ENCODE measurements around the gene DTL. TPM values are rescaled to one million over a fixed set of nuclear protein-coding genes. Genes with fewer than 3 reads are reported as not detected.

DTL gene
- total RNA-seq, 1 experiment from 2014 or later: 108 TPM

DNA sequence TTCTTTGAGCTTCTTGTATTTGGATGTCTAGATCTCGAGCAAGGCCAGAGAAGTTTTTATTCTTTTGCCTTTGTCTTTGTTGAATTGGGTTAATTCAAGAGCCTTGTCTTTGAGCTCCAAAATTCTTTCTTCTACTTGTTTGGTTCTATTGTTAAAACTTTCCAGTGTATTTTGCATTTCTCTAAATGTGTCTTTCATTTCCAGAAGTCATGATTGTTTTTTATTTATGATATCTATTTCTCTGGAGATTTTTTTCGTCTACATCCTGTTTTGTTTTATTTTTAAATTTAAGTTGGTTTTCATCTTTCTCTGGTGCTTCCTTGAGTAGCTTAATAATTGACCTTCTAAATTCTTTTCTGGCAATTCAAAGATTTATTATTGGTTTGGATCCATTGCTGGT lies 61.8 kb downstream of the DTL start:
- Histone ChIP-seq H3K4me3 (ENCODE audit: insufficient read depth, low read depth, low read length) (no peak overlapping the region), H3K27me3 (ENCODE audit: control insufficient read depth, insufficient read depth, low read length) (no peaks in the 10 kb centered on the region), H3K36me3 (replicated peaks; ENCODE audit: control insufficient read depth, insufficient read depth, low read length) (peaks cover 7% of the 10 kb centered on the region)
- no peak for DNase-seq

DNA sequence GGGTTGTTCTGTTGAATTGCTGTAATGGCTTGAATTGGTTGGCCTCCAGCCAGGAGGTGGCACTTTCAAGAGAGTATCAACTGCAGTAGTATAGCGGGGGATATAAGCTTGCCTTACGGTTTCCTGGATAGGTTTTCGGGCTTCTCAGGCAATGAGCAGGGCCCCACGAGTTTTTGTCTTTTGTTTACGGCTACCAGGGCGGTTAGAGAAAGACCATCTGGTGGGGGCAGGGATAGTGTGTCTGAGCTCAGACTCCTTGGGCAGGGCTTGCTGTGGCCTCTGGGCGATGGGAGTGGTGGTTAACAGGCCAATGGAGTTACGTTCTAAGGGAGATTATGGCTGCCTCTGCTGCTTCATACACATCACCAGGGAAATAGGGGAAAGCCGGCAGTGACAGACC lies 62.8 kb downstream of the DTL start:
- H3K36me3 ChIP-seq (replicated peaks; ENCODE audit: control insufficient read depth, insufficient read depth, low read length): peaks cover 8% of the 10 kb centered on the region
- DNase-seq: no peak
- no peak overlapping the region for H3K4me3 ChIP-seq (ENCODE audit: insufficient read depth, low read depth, low read length)
- H3K27me3 ChIP-seq (ENCODE audit: control insufficient read depth, insufficient read depth, low read length): no peaks in the 10 kb centered on the region

DNA sequence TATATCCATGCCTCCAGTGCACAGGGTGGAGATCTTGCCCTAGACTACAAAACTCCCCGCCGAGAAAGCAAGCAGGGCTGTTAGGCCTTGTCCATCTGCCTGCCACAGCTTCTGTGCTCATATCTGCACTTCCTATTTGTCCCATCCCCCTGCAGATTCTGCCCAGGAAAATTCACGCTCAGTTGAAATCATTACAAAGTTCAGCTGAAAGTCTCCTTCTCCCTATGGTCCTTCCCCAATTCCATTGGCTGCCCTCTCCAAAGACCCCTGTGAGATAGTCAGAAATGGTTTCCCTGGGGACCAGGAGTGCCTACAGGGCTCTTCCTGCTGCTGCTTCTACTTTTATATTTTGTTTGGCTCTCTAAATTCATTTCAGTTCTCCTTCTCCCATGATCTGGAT lies 63.2 kb downstream of the DTL start:
- no peak overlapping the region for H3K4me3 ChIP-seq (ENCODE audit: insufficient read depth, low read depth, low read length)
- H3K27me3 ChIP-seq (ENCODE audit: control insufficient read depth, insufficient read depth, low read length): no peaks in the 10 kb centered on the region
- no peak for DNase-seq
- H3K36me3 ChIP-seq (replicated peaks; ENCODE audit: control insufficient read depth, insufficient read depth, low read length): peaks cover 7% of the 10 kb centered on the region

DNA sequence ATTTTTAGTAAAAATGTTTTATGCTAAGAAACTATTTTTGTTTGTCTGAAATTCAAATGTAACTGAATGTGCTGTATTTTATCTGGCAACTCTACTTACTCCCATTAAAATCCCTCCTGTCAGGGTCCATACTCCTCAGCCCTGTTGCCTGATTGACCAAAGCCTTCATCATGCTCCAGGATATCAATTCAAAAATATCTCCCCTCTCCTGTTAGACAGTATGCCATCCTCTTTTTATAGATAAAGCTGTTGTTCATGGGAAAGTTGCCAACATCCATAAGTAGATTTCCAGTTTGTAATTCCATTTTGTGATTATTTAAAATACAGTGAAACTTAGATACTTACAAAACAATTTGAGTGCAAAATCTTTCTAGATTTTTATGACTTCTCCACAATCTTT lies 65.7 kb downstream of the DTL start:
- no peaks in the 10 kb centered on the region for H3K27me3 ChIP-seq (ENCODE audit: control insufficient read depth, insufficient read depth, low read length)
- no peak overlapping the region for H3K4me3 ChIP-seq (ENCODE audit: insufficient read depth, low read depth, low read length)
- peaks cover 7% of the 10 kb centered on the region for H3K36me3 ChIP-seq (replicated peaks; ENCODE audit: control insufficient read depth, insufficient read depth, low read length)
- no peak for DNase-seq

DNA sequence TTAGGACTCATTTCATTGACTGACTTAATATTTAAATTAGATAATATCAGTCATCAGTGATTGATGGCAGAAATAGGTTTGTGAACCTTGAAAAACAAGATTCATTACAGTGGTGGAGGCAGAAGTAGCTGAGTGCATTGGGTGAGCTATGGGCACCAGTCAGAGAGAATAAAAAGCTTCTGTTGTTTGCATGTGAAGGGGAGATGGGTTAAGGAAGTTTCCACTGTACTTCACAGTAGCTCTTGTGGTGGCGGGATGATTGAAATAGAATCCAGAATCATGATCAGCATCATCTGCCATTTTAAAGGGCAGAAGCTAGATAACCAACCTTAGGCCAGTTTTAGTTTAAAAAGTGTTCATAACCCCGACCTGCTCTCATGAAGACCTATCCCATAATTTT lies 66.2 kb downstream of the DTL start:
- H3K27me3 ChIP-seq (ENCODE audit: control insufficient read depth, insufficient read depth, low read length): no peaks in the 10 kb centered on the region
- H3K36me3 ChIP-seq (replicated peaks; ENCODE audit: control insufficient read depth, insufficient read depth, low read length): peaks cover 7% of the 10 kb centered on the region
- no peak for DNase-seq
- no peak overlapping the region for H3K4me3 ChIP-seq (ENCODE audit: insufficient read depth, low read depth, low read length)

DNA sequence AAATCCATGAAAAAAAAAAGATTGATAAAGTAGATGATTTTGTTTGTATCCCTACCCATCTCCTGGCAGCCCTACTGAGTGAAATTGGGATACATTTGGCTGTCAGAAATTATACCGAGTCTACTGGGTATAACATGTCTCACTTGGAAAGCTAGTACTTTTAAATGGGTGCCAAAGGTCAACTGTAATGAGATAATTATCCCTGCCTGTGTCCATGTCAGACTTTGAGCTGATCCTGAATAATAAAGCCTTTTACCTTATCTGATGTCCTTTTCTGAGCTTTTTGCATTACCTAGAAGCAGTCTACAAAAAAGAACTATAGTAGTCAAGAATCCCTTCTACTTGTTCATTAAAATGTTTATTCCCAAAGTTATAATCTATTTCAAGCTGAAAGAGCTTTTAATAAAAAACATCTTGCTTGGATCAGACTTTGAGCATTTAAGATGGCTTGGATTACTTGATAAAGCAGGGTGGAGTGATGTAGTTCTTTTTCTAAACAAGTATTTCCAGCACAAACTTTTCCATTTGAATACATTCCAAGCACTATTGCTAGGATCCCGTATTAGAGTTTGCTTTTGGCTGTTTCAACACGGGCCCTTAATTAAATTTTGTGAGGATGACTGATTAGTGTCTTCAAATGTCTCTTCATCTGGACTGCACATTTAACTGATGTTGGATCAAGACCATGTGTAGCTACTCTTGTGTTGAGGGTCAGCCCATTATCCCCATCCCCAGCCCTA lies 69.2 kb downstream of the DTL start:
- Histone ChIP-seq H3K27me3 (ENCODE audit: control insufficient read depth, insufficient read depth, low read length) (no peaks in the 10 kb centered on the region), H3K36me3 (replicated peaks; ENCODE audit: control insufficient read depth, insufficient read depth, low read length) (peaks cover 7% of the 10 kb centered on the region), H3K4me3 (ENCODE audit: insufficient read depth, low read depth, low read length) (no peak overlapping the region)
- DNase-seq: no peak

DNA sequence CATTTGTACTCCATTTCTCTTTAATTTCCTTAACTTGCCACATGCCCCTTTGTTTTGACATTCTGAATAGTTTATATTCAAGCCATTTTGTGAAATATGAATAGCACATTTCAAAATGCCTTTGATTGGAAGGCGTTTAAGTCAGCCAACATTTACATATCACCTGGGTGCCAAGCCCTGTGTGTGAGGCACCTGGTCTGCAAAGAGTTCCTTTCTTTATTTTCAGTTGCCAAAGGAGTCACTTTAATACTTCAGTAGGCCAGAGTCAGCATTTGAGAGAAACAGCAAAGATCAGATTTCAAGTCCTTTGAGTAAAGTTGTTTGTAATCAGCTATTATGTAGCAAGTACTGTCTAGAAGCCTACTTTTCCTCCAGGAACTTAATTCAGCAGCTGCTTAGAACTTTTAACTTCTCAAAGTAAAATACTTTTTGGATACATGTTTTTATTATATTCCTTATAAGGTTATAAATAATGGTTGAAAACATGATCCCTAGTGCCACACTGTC lies 70.8 kb downstream of the DTL start:
- H3K27me3 ChIP-seq (ENCODE audit: control insufficient read depth, insufficient read depth, low read length): no peaks in the 10 kb centered on the region
- peaks cover 4% of the 10 kb centered on the region for H3K36me3 ChIP-seq (replicated peaks; ENCODE audit: control insufficient read depth, insufficient read depth, low read length)
- peak; percentile 10 for DNase-seq
- no peak overlapping the region for H3K4me3 ChIP-seq (ENCODE audit: insufficient read depth, low read depth, low read length)

DNA sequence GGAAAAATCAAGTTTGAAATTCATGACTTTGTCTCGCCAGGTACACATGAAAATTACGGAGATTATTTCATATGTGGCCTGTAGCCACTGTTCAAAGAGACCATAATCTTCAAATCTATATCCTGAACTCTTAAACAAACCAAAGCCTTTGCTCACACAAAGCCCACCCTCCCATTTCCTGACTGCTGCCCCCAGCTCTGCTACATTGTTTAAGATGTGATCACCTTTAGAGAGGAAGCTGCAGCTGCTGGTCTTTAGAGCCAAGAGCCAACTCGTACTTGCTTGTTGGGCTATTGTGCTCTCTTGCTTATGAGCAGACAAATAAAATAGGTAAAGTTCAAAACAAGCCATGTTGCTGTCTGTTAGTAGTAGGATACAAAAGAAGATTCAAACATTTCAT lies 71.9 kb downstream of the DTL start:
- no peaks in the 10 kb centered on the region for H3K27me3 ChIP-seq (ENCODE audit: control insufficient read depth, insufficient read depth, low read length)
- H3K36me3 ChIP-seq (replicated peaks; ENCODE audit: control insufficient read depth, insufficient read depth, low read length): peaks cover 2% of the 10 kb centered on the region; the same call in 1 of the 2 replicates
- no peak overlapping the region for H3K4me3 ChIP-seq (ENCODE audit: insufficient read depth, low read depth, low read length)
- DNase-seq: no peak

DNA sequence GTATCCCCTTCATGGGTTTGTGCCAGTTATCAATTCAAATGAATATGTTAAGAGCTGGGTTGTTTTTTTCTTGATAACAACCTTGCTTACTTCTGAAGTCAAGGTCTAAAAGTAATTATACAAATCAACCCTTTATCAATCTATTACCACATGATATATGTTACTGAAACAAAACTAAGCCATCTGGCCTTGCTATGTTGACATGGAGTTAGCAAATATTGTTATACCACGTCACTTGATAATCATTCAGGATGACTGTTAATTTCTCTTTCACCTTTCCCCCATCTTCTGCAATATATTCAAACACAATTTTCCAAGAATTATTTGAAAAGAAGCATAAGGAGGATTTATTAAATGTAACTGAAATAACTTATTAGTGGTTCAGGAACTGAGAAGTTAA lies 72.6 kb downstream of the DTL start:
- Histone ChIP-seq H3K27me3 (ENCODE audit: control insufficient read depth, insufficient read depth, low read length) (no peaks in the 10 kb centered on the region), H3K4me3 (ENCODE audit: insufficient read depth, low read depth, low read length) (no peak overlapping the region), H3K36me3 (replicated peaks; ENCODE audit: control insufficient read depth, insufficient read depth, low read length) (no peaks in the 10 kb centered on the region; the same call in 1 of the 2 replicates)
- DNase-seq: no peak

DNA sequence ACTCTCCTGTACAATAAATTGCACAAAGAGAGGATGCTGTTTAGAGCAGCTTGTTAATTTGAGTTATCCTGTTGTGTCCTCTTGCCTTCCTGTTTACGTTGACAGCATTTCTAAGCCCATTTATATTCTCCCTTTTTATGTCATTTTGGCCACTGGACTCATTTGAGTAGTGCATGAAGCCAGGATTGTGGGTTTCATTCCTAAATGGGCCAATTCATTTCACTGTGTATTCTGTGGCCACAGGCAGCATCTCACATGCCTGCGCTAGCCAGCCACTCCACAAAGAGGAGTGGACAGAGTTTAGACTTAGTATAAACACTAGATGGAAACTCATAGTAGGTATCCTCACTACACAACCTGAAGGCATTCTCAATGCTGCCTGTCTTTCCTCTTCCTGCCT lies 73.4 kb downstream of the DTL start:
- Histone ChIP-seq H3K27me3 (ENCODE audit: control insufficient read depth, insufficient read depth, low read length) (no peaks in the 10 kb centered on the region), H3K36me3 (replicated peaks; ENCODE audit: control insufficient read depth, insufficient read depth, low read length) (no peaks in the 10 kb centered on the region; the same call in 1 of the 2 replicates), H3K4me3 (ENCODE audit: insufficient read depth, low read depth, low read length) (no peak overlapping the region)
- DNase-seq: no peak

DNA sequence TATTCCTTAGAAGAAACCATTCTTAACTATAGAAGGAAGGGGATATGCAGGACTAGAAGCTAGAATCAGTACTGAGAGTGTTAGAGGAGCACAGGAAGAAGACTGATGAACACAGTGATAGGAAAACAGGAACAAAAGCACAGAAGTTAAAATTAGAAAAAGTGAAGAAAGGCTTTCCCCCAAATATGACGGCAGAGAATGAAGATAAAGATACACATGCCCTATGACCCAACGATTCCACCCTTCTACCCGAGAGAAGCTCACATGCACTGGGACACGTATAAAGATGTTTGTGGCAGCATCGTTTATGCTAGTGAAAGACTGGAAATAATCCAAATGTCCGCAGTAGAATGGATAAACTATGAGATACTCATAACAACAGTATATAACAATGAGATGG lies 74.2 kb downstream of the DTL start:
- no peak overlapping the region for H3K4me3 ChIP-seq (ENCODE audit: insufficient read depth, low read depth, low read length)
- no peak for DNase-seq
- H3K36me3 ChIP-seq (replicated peaks; ENCODE audit: control insufficient read depth, insufficient read depth, low read length): no peaks in the 10 kb centered on the region; the same call in 1 of the 2 replicates
- no peaks in the 10 kb centered on the region for H3K27me3 ChIP-seq (ENCODE audit: control insufficient read depth, insufficient read depth, low read length)

DNA sequence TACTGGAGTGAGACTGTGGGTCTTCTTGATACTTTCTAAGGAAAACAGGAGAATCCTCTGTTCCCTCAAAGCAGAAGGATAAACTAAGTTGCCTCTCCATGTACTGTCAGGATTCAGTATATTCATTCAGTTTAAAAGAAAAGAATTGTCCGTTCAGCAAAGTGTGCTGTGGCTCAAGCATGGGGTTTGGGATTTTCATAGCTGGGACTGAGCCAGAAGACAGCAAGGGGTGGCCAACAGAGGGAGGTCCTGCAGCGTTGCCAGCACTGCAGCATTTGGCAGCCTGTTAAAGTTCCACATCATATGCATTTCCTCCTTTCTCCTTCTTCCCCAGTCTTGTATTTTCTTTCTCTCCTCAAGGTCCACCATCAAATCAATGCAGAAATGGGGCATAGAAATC lies 75.1 kb downstream of the DTL start:
- no peak for DNase-seq
- no peaks in the 10 kb centered on the region for H3K27me3 ChIP-seq (ENCODE audit: control insufficient read depth, insufficient read depth, low read length)
- H3K36me3 ChIP-seq (replicated peaks; ENCODE audit: control insufficient read depth, insufficient read depth, low read length): no peaks in the 10 kb centered on the region; the same call in 1 of the 2 replicates
- H3K4me3 ChIP-seq (ENCODE audit: insufficient read depth, low read depth, low read length): no peak overlapping the region

DNA sequence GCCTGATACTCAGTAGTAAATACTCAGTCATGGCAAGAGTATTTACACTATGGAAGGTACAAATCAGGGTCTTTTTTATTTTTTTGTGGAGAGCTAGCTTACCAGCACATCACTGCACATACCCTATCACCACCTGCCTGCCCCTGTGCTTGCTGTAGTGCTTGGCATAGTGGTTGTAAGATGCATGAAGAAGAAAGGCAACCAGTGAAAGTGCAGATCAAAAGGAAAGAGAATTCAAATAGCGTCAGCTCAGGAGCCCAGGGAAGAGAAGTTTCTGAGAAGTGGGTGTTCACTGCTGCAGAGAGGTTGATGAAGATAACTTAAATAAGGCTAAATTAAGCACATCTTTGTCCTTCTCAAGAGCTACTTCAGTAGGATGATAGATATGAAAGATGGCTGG lies 76.0 kb downstream of the DTL start:
- no peak for DNase-seq
- Histone ChIP-seq H3K27me3 (ENCODE audit: control insufficient read depth, insufficient read depth, low read length) (no peaks in the 10 kb centered on the region), H3K4me3 (ENCODE audit: insufficient read depth, low read depth, low read length) (no peak overlapping the region), H3K36me3 (replicated peaks; ENCODE audit: control insufficient read depth, insufficient read depth, low read length) (no peaks in the 10 kb centered on the region; the same call in 1 of the 2 replicates)

DNA sequence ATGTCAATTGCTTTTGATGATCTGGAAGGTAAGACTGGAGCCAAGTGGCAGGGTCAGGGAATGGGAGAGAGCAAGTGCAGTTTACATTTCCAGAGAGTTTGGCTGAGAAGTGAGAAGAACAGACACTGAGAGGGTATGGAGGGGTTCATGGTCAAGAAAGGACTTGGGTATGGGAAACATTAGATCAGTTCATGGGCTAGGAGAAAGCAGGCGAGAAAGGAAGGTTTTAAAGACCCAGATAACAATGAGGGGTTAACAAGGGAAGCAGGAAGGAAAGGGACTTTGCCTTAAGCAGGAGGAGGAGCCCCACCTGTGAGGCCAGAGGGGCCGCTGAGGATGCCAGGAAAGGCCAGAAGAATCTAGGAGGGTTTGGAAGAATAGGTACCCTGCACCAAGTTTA lies 78.2 kb downstream of the DTL start:
- DNase-seq: no peak
- Histone ChIP-seq H3K27me3 (ENCODE audit: control insufficient read depth, insufficient read depth, low read length) (no peaks in the 10 kb centered on the region), H3K4me3 (ENCODE audit: insufficient read depth, low read depth, low read length) (no peak overlapping the region), H3K36me3 (replicated peaks; ENCODE audit: control insufficient read depth, insufficient read depth, low read length) (no peaks in the 10 kb centered on the region)

DNA sequence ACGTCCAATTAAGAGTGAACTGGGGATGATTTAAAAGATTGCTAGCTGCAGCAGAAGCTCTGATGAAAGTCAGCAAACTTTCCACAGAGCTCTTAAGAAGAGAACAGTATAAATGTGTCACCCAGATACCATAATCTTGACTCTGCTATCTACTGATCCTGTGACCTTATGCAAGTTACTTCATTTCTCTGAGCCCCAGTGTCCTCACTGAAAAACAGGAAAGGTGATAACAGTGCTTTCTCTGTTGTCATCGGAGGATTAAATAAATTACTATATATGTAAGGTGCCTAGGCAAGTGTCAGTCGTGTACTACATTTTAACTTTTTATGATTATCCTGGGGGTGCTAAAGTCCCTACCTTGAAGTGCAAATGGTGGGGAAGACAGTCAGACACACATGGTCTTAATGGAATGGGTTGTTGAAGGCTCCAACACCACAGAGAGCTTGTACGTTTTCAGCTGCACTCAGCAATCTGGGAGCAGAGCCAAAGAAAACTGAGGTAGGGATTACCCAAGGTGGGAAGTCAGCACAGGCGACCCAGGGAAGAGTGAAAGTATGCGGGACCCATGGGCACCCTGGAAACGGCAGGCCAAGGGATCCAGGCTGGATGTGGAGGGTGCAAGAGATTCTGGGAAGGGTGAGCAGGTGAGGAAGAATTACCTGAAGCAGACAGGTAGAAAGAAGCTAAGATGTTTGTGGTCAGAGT lies 82.8 kb downstream of the DTL start:
- no peaks in the 10 kb centered on the region for H3K27me3 ChIP-seq (ENCODE audit: control insufficient read depth, insufficient read depth, low read length)
- no peaks in the 10 kb centered on the region for H3K36me3 ChIP-seq (replicated peaks; ENCODE audit: control insufficient read depth, insufficient read depth, low read length)
- DNase-seq: no peak
- H3K4me3 ChIP-seq (ENCODE audit: insufficient read depth, low read depth, low read length): no peak overlapping the region
